OCI-LY3 (cell line): ENCODE data around the gene DSCAM.

ENCODE experiments used
- H2AFZ ChIP-seq: fragments of 200-600, 300-600 bp; shearing (Covaris generic); 2 replicates; pipeline ENCODE4 v1.6.0; 2014; ENCODE audit warnings: antibody characterized with exemption, low read depth, low read length
- H3K27ac ChIP-seq: fragments of 200-600, 300-600 bp; sonication (generic); 2 replicates; pipeline ENCODE4 v1.5.1; 2014; ENCODE audit warnings: mild to moderate bottlenecking, low read length, moderate library complexity, mixed read lengths
- H3K27me3 ChIP-seq: fragments of 200-600, 300-600 bp; sonication (generic); 2 replicates; pipeline ENCODE4 v1.6.1; 2014; ENCODE audit warnings: low read depth, low read length, mixed read lengths
- H3K36me3 ChIP-seq: fragments of 200-600, 300-600 bp; sonication (generic); replicated peaks from 2 replicates; pipeline ENCODE3; 2014; ENCODE audit warnings: low read depth, low read length, mixed read lengths
- H3K4me1 ChIP-seq: fragments of 300-600, 200-600 bp; sonication (generic); 2 replicates; pipeline ENCODE4 v1.6.1; 2014; ENCODE audit warnings: low read length, mixed read lengths
- H3K4me2 ChIP-seq: fragments of 200-600, 300-600 bp; sonication (generic); 2 replicates; pipeline ENCODE4 v1.6.1; 2014; ENCODE audit warnings: low read length, mixed read lengths
- H3K4me3 ChIP-seq: fragments of 300-600, 200-600 bp; sonication (generic); 2 replicates; pipeline ENCODE4 v1.5.1; 2014; ENCODE audit warnings: antibody characterized with exemption, mild to moderate bottlenecking, low read length, moderate library complexity
- H3K79me2 ChIP-seq: fragments of 300-600, 200-600 bp; shearing (Covaris generic); 2 replicates; pipeline ENCODE4 v1.6.1; 2014; ENCODE audit warnings: mild to moderate bottlenecking, low read length, mixed read lengths
- H3K9ac ChIP-seq: fragments of 300-600, 200-600 bp; shearing (Covaris generic); 2 replicates; pipeline ENCODE4 v1.6.0; 2014; ENCODE audit warnings: mild to moderate bottlenecking, low read length, moderate library complexity
- H3K9me3 ChIP-seq: fragments of 200-600, 300-600 bp; shearing (Covaris generic); 2 replicates; pipeline ENCODE4 v1.6.1; 2014; ENCODE audit warnings: low read length, mixed read lengths; ENCODE audit not compliant: insufficient read depth
- H4K20me1 ChIP-seq: fragments of 200-600, 300-600 bp; sonication (generic); 2 replicates; pipeline ENCODE4 v1.6.1; 2016; ENCODE audit warnings: low read length, mixed read lengths; ENCODE audit not compliant: insufficient read depth
- CTCF ChIP-seq: fragments of 200-600, 300-600 bp; sonication (generic); IDR thresholded peaks from 2 replicates; pipeline ENCODE4 v1.5.1; 2014; ENCODE audit warnings: antibody characterized with exemption, low read length, low read depth
- EZH2phosphoT487 ChIP-seq: fragments of 200-600 bp; shearing (Covaris generic); IDR thresholded peaks from 2 replicates; pipeline ENCODE4 v1.6.1; 2018; ENCODE audit warnings: antibody characterized with exemption, mixed run types, low read depth

Gene DSCAM

GRCh38 chr21:40504825-40505224 is 342.1 kb downstream of the DSCAM start:
- TF ChIP-seq EZH2phosphoT487: no peak
- no peak for TF ChIP-seq CTCF
- H3K9me3 ChIP-seq: no peaks in the 10 kb centered on the region

GRCh38 chr21:40496116-40496515 is 350.8 kb downstream of the DSCAM start:
- Histone ChIP-seq H4K20me1 (no peaks in the 10 kb centered on the region), H3K79me2 (no peaks in the 10 kb centered on the region), H3K4me3 (no peak overlapping the region), H2AFZ (no peak overlapping the region), H3K4me2 (no peak overlapping the region), H3K27ac (no peak overlapping the region), H3K9ac (no peak overlapping the region), H3K36me3 (no peaks in the 10 kb centered on the region), H3K27me3 (no peaks in the 10 kb centered on the region), H3K9me3 (no peaks in the 10 kb centered on the region), H3K4me1 (no peaks in the 10 kb centered on the region)
- TF ChIP-seq EZH2phosphoT487 (no peak), CTCF (no peak)

More at GRCh38 chr21:40504825-40505224, 342.1 kb downstream of the DSCAM start:
- no peaks in the 10 kb centered on the region for H3K27me3 ChIP-seq
- no peaks in the 10 kb centered on the region for H3K36me3 ChIP-seq
- H3K4me1 ChIP-seq: no peaks in the 10 kb centered on the region
- no peak overlapping the region for H3K4me3 ChIP-seq
- no peak overlapping the region for H3K27ac ChIP-seq
- H3K9ac ChIP-seq: no peak overlapping the region
- no peaks in the 10 kb centered on the region for H3K79me2 ChIP-seq
- H4K20me1 ChIP-seq: no peaks in the 10 kb centered on the region
- no peak overlapping the region for H2AFZ ChIP-seq
- H3K4me2 ChIP-seq: no peak overlapping the region

GRCh38 chr21:40490408-40490807 is 356.6 kb downstream of the DSCAM start:
- Histone ChIP-seq H3K9me3 (no peaks in the 10 kb centered on the region), H2AFZ (no peak overlapping the region), H3K4me1 (no peaks in the 10 kb centered on the region), H3K36me3 (no peaks in the 10 kb centered on the region), H3K4me3 (no peak overlapping the region), H4K20me1 (no peaks in the 10 kb centered on the region), H3K27ac (no peak overlapping the region), H3K9ac (no peak overlapping the region), H3K4me2 (no peak overlapping the region), H3K79me2 (no peaks in the 10 kb centered on the region), H3K27me3 (no peaks in the 10 kb centered on the region)
- no peak for TF ChIP-seq EZH2phosphoT487
- TF ChIP-seq CTCF: no peak

- no peaks in the 10 kb centered on the region for H3K4me1 ChIP-seq
- H3K4me2 ChIP-seq: no peak overlapping the region
- no peak overlapping the region for H3K27ac ChIP-seq
- H3K9ac ChIP-seq: no peak overlapping the region
- H3K27me3 ChIP-seq: no peaks in the 10 kb centered on the region
- TF ChIP-seq CTCF: no peak
- TF ChIP-seq EZH2phosphoT487: no peak
- H3K4me3 ChIP-seq: no peak overlapping the region
- no peaks in the 10 kb centered on the region for H4K20me1 ChIP-seq
- no peaks in the 10 kb centered on the region for H3K9me3 ChIP-seq
- no peak overlapping the region for H2AFZ ChIP-seq
- H3K36me3 ChIP-seq: no peaks in the 10 kb centered on the region
- H3K79me2 ChIP-seq: no peaks in the 10 kb centered on the region
These were observed 358.0 kb downstream of the DSCAM start for GRCh38 chr21:40489001-40489400.
